NCI-H146 treated with DMSO at 0.1 percent for 48 hours (cell line): ENCODE results near the gene OTOP3.

Experiments used
- DNase-seq: peaks from one replicate; lab custom pipeline; 2025; ENCODE audit not compliant: unreplicated experiment; lab: John Stamatoyannopoulos, UW

OTOP3 gene

DNA sequence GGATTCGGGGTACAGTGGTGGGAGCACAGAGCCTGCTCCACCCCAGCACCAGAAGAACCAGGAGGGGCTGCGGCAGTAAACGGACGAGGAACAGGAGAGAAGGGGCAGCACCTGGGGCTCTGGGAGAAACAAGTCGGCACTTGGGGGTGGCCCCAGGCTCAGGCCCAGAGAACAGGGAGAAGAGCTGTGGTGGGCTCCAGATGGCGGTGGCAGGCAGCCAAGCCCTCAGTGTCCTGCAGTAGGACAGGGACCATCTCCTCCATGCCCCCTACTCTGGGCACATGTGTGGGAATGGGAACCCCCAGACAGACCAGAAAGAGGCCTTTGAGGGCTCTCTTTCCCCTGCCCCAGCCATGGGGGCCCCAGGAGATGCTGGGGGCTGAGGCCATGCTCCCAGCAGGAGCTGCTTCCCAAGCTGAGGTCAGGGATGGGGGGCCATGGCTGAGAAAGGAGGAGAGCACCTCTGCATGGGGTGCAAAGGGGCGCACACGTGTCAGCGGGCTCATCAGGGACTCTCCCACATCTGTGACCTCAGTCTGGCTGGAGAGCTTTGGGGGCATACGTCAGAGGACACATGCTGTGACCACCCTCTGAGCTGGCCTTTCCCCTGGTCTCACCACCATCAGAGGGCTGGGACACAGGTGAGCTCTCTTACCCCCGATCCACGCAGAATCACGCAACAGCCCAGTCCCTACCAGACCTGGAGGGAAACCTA lies 19.4 kb upstream of the OTOP3 start:
- DNase-seq = no peak

DNA sequence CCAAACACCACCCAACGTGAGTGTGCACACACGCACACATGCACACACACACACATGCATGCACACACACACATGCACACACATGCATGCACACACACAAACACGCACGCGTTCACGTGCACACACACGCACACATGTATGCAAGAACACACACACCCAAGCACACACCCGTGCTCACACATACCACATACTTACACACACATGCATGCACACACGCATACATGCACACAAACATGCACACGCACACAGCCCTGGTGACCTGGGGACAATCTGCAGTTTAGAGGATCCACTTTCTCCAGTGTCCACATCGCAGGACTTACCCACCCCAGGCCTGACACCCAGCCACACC lies 18.9 kb upstream of the OTOP3 start:
- DNase-seq = no peak

DNA sequence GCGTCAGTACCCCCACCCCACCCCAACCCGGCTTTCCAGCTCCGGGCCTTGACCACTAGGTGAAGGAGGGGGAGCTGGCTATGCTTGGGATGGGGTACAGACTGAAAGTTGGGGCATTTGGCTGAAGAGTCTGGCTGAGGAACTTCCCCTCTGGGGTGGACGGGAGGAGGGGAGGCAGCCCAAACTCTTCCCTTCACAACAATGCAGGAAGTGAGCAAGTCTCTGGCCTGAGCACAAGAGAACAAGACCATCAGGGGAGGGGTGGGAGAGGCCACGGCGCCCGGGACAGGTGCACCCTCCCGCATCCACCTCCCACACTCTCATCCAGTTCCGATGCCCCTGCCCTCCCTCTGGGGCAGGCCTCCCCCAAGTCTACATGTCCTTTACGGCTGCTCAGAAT lies 18.3 kb upstream of the OTOP3 start:
- no peak for DNase-seq

DNA sequence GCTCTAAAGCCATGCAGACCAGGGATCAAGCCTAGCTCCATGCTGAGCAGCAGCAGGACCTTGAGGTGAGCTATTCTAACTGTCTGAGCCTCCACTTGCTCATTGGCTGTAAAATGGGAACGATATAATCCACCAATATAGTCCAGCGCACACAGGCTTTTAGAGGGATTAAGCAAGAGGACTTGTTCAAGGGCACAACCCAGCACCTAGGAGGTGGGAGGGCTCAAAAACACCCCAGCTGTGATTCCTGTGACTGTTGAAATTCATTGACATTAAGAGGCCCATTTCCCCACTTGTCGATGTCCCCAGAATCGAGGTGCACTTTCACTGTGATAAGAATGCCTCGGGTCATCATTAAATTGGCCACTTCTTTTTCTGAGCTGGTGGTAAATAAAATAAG lies 16.8 kb upstream of the OTOP3 start:
- DNase-seq = no peak

DNA sequence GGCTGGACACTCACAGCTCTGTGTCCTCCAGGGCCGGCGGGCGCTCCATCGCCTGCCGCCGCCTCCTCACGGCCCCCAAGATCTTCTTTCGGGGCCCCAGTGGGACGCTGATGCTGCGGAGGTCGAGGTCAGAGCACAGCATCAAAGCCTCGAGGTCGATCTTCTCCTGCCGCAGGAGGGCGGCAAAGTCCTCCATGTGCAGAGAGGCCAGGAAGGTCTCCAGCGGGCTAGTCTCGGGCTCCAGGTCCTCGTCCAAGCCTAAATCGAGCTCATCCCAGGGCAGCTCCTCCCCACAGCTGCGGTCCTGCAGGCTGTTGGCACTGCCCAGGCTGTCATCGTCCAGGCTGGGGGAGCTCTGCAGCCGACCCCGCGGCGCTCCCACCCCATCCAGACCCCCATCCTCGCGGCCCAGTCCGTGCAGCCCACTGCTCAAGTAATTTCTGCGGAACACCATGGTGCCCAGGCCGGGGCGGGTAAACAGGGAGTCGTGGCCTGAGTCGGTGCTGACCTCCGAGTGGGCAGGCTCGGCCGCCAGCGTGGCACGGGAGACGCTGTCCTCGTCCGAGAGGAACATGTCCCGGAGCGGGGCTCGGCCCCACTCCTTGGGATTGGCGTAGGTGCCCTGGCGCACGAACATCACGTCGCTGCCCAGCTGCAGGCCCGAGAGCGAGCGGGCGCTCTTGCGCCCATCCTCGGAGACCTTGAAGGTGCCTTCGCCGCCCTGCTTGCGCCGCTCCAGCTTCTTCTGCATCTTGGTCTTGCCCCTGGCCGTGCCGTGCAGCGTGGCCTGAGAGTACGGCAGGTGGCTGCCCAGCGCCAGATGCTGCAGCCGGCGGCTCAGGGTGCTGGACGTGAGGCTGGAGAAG lies 16.0 kb upstream of the OTOP3 start:
- peak; percentile 18 for DNase-seq

DNA sequence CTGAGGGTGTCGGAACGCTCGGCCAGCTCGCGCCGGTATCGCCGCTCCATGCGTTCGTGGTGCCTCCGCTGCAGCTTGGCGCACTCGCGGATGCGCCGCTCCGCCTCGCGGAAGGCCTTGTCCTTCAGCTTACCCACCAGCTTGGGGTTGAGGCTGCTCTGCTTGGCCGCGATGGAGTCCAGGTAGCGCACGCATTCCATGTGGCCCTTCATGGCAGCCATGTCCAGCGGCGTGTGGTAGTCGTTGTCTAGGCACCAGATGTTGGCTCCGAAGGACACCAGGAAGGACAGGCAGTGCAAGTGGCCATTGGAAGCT lies 15.4 kb upstream of the OTOP3 start:
- no peak for DNase-seq

DNA sequence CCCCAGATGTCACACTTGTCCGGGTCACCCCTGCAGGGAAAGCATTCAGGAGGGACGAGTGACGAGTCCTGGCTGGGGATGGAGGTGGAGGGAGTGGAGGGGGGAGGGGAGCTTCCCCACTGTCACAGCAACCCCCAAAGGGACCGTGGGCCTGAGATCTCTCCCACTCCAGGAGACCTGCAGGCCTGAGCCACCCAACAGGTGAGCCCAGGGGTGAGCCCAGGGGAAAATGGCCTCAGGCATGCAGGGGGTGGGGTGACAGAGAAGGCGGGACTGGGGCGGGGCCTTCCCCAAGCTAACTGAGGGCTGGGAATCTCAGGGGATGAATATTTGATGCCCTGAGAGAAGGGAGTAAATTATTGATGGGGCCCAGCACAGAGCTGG lies 15.1 kb upstream of the OTOP3 start:
- DNase-seq = peak; percentile 15

DNA sequence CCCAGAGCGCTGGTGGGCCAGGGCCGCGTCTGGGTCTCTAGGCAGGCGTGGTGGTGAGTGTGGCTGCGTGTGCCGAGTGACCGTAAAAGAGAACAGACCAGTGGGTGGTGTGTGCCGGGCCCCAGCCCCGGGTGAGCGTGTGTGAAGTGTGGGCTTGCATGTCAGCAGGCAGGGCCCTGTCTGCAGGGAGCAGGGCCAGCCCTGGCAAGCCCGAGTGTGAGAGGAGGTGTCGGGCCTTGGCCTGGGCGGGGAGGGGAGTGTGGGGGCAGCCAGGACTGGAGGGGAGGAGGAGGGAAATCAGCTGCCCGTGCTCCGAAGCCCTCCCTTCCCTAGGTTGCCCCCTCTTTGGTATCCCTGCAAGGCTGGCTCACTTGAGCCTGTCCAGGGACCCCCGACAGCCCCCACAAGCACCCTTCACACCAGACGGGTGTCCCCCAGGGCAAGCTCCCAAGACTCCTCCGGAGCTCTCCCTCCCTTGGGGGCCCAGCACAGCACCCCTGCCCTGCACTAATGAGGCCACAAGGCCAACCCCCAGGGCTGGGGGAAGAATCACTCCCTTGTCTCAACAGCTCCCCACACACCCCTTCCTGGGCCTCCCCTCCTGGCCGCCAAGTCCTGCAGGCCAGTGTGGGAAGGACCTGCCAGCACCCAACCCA lies 14.5 kb upstream of the OTOP3 start:
- DNase-seq = no peak

DNA sequence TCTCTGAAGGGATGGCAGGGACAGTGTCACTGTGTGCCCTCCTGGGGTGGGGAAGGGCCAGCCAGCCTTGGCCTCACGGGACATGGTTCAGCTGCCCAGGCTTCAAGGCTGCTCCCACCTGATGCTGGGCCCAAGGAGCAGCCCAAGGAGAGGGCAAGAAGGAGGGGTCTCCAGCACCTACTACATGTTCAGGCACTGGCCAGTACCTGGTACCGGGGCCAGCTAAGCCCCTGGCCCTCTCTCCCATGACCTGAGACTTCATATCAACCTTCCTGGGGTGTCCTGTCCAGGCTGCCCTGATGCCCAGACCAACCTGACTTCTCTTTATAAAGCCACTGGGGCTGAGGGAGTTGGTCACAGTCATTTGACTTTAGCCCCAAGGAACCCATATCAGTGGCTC lies 13.9 kb upstream of the OTOP3 start:
- no peak for DNase-seq

DNA sequence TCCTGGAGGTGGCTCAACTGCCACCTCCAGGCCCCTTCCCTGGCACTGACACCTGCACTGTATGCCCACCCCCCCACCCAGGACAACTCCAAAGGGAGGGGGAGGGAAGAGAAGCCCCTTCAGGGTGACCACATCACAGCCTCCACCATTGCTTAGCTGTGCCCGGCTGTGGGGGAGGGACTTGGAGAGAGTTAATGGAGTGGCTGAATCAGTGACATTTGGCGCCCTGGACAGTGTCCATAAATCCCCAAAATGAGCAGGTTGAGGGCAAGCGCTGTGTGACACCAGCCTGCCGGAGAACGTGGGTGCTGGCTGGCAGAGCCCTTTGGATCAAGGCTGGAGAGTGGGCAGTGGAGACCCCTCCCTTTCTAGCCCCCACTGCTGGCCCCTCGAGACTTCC lies 13.5 kb upstream of the OTOP3 start:
- DNase-seq = no peak

DNA sequence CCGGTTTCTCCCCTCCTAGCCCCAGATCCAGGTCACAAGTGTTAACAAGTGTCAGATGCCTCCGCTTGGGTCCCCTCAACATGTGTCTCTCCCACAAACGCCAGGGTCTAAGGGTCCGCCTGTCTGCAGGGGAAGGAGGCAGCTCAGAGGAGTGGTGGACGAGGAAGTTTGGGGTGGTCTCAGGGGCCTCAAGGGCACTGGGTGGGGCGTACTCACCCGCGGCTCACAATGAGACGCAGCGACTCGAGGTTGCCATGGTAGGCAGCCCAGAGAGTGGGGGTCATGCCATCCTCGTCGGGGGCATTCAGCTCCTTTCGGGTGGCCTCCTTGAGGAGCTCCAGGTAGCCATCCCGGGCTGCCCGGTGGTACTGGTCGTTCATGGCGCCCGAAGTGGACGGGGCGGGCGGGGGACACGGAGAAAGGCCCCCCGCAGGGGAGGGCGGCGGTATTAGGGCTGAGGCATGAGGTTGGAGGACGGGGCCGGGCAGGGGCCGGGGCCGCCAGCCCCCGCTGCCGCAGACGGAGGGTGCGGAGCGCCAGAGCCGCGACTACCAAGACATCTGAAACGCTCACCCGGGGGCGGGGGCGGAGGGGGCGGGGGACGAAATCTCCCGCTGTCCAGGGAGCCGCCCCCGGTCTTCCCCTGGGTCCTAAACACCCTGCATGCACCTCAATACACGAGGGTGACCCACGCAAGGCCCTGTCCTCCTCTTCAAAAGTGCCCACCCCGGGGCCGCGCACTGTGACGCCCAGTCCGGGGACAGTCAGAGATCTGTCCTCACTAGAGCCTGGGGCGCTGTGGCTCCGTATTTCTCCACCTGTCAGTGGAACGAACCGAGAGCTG lies 12.8 kb upstream of the OTOP3 start, which contains the start of gene USH1G:
Gene USH1G, minus strand, starts transcription at position 562 of the 844 bp plus-strand sequence. Its CDS starts 182 bp downstream, at position 380.
- no peak for DNase-seq

DNA sequence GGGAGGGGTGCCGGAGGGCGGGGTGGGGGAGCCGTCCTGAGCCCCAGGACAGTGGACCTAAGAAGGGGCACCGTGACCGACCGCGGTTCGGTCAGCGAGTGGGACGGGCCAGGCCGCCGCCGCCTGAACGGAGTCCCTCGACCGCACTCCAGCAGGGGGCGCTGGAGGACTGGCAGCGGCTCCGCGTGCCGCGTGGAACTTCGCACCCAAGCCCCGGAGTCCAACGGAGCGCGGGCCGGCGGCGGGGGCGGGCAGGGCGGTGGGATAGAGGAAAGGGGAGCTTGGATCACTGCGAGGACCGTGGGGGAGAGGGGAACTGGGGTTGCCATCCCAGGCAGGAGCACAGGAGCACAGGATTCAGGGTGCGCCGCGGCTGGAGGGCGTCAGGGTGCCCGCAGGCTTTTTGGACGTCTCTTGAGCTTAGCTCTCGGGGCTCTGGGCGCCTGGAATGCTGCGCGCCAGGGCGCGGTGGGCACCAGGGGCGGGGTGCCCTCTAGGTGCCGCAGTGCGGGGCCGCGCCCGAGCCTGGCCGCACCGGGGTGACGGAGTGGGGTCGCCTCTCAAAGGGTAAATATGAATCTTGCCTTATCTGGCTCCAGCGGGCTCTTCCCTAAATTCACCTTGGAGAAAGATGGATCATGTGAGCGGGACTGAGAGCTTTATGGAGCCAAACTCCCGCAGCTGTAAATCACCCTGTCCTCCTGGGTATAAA lies 12.0 kb upstream of the OTOP3 start:
- no peak for DNase-seq

DNA sequence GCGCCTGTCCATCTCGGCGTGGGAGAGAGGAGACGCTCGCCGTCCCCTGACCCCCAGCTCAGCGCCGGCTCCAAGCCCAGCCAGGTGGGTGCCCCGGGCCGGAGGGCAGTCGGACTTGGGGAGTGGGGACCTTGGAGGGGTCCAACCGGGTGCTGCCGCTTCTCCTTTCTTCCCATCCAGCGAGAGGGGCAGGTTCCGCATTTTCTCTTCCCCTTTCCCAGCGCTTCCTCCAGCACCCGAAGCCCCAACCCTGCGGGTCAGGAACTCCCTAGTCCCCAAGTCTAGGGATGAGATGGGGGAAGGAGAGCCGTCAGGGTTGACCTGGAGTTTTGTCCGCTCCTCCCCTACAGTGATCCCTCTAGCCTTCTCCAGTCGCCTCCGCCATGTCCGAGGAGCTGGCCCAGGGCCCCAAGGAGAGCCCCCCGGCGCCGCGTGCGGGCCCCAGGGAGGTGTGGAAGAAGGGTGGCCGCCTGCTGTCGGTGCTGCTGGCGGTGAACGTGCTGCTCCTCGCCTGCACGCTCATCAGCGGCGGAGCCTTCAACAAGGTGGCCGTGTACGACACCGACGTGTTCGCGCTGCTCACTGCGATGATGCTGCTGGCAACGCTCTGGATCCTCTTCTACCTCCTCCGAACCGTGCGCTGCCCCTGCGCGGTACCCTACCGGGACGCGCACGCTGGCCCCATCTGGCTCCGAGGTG lies 11.3 kb upstream of the OTOP3 start, which contains the start of gene OTOP2:
Gene OTOP2, plus strand, starts transcription at position 24 of the 699 bp plus-strand sequence. Its CDS starts 360 bp downstream, at position 384.
- DNase-seq = no peak

DNA sequence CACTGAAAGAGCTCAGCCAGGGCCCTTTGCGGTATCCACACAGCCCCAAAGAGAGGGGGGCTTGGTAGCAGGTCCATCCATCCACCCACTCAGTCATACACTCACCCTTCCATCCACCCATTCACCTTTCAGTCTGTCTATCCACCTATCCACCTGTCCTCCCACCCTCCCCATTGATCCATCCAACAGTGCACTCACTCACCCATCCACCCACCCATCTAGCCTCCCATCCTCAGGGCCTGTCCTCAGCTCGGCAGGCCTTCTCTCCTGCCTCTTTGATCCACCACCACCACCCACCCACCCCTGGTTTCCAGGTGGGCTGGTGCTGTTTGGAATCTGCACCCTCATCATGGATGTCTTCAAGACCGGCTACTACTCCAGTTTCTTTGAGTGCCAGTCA lies 10.5 kb upstream of the OTOP3 start:
- DNase-seq = no peak

DNA sequence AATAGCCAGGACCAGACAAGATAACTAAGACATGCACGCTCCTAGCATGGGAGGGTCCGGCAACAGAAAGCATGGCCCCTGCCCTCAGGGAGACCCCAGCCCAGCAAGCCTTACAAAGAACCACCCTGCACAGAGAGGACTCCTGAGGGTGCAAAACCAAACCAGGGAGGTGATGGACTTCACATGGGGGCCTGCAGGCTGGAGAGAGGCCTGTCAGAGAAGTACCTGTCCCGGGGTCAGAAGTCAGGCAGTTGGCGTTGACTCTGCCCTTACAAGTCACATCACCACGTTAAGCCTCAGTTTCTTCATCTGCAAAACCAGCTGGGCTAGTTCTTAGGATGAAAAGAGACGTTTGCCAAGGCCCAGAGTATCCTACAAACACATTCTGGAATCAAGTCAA lies 6.9 kb upstream of the OTOP3 start:
- DNase-seq = no peak

DNA sequence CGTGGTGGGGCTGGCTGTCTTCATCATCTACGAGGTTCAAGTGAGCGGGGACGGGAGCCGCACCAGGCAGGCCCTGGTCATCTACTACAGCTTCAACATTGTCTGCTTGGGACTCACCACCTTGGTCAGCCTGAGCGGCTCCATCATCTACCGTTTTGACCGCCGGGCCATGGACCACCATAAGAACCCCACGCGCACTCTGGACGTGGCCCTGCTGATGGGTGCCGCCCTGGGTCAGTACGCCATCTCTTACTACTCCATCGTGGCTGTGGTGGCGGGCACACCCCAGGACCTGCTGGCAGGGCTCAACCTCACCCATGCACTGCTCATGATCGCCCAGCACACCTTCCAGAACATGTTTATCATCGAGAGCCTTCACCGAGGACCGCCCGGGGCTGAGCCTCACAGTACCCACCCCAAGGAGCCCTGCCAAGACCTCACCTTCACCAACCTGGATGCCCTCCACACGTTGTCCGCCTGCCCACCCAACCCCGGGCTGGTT lies 5.1 kb upstream of the OTOP3 start:
- no peak for DNase-seq

DNA sequence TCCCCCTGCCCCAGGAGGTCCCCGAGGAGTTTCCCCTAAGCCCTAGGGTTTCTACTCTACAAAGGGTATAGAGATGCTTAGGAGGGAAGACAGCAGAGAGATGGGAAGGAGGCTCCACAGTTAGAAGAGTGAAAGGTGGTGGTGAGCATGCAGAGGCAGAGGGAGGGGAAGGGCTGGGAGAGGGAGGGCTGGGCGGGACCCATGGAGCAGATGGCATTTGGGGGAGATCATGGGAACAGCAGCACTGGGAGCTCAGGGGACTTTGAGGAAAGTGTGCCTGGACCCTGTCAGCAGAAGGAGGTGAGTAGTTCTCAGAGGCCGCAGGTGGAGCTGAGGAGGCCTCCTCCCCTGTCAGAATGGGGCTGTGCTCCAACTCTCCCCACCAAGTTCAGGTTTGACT lies 650 bp upstream of the OTOP3 start:
- DNase-seq = no peak

DNA sequence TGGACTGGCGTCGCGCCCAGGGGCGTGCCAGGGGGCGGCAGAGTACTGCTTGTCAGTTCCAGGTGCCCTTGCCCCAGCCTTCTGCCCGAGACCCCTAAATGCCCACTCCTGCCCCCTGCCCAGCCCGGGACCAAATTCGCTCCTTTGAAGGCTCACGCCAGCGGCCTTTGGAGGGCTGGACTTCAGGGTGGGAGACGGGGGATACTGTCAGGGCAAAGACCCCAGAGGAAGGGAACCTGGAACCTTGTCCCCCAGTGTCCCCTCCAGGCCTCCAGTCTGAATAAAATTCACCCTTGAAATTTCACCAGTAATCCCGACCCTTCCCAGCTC lies 737 bp downstream of the OTOP3 start:
- DNase-seq = no peak

DNA sequence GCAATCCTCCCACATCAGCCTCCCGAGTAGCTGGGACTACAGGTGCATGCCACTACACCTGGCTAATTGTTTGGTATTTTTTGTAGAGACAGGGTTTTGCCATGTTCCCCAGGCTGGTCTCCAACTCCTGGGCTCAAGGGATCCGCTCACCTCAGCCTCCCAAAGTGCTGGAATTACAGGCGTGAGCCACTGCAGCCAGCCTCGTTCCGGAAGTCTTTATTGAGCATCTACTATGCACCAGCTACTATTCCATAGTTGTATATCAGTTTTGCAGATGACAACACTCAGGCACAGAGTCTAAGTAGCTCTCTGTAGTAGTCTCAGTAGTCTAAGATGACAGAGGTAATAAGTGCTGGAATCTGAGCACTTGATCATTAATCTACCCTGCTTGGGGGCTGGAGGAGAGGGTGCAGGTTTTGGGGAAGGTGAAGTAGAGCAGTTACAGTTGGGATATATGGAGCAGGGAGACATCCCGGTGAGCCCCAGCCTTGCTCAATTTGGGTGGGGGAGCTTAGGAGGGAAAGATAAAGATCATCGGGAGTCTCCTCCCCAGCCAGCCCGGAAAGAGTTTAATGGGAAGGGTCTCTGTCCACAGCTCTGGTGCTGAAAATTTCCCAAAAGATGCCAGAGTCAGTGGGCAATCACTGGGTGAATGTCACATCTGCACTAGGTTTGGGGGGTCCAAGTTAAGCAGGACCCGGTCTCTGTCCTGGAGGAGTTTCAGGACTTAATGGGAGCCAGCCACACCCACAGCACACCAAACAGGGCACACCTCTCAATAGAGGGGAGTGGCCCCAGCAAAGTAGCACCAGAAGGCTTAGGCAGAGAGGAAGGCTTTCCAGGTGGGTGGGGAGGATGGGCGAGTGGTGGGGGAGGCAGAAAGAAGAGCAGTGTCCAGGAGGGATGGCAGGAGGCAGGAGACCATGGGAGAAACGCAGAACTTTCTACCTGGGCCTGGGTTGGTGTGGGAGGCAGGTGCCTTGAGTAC lies 1.7 kb downstream of the OTOP3 start:
- no peak for DNase-seq
